Measurements from ENCODE around the gene BEST1.

GRCh38 chr11:61971248-61972111 is 21.3 kb downstream of the BEST1 start:
- TF ChIP-seq CTCF (conservative IDR thresholded peaks at IDR 0.05) (no peak), ZFX (IDR thresholded peaks at IDR 0.05) (peak; percentile 54)

All from C4-2B (cell line).